Stomach smooth muscle (tissue), 2 donors: ENCODE data around the gene CCDC178.

Experiments used
- H3K27ac ChIP-seq: one replicate; pipeline ENCODE4 v1.7.0; 2013; ENCODE audit warnings: mild to moderate bottlenecking, low read length, inconsistent platforms
- H3K27me3 ChIP-seq, 2 donors: one replicate each; pipeline ENCODE4 v1.7.0; 2013; ENCODE audit warnings: low read length in 2 of 2; ENCODE audit not compliant: insufficient read depth in 2 of 2, control insufficient read depth in 1 of 2
- H3K36me3 ChIP-seq, 2 donors: one replicate each; pipeline ENCODE4 v1.7.0; 2013; ENCODE audit warnings: low read length in 2 of 2; ENCODE audit not compliant: control insufficient read depth in 2 of 2, insufficient read depth in 2 of 2
- H3K4me1 ChIP-seq: one replicate; pipeline ENCODE4 v1.7.0; 2013; ENCODE audit warnings: low read length; ENCODE audit not compliant: control insufficient read depth, insufficient read depth
- H3K4me3 ChIP-seq, 2 donors: one replicate each; pipeline ENCODE4 v1.7.0; 2013; ENCODE audit warnings: low read length in 2 of 2
- H3K9ac ChIP-seq, 2 donors: one replicate each; pipeline ENCODE4 v1.7.0; 2013; ENCODE audit warnings: low read length in 2 of 2, mild to moderate bottlenecking in 1 of 2
- H3K9me3 ChIP-seq, 2 donors: one replicate each; pipeline ENCODE4 v1.7.0; 2013; ENCODE audit warnings: low read length in 2 of 2; ENCODE audit not compliant: control insufficient read depth in 2 of 2
- donor health status: healthy.
- donor health status: Pancreatic carcinoma.

CCDC178 gene

GRCh38 chr18:33291539-33291938, 149.0 kb downstream of the CCDC178 start:
- no peaks in the 10 kb centered on the region for H3K36me3 ChIP-seq
- H3K9ac ChIP-seq = no peak overlapping the region
- H3K4me3 ChIP-seq = no peak overlapping the region
- H3K4me1 ChIP-seq = no peaks in the 10 kb centered on the region
- H3K9me3 ChIP-seq = no peaks in the 10 kb centered on the region
- H3K27ac ChIP-seq = no peak overlapping the region
- no peaks in the 10 kb centered on the region for H3K27me3 ChIP-seq

DNA sequence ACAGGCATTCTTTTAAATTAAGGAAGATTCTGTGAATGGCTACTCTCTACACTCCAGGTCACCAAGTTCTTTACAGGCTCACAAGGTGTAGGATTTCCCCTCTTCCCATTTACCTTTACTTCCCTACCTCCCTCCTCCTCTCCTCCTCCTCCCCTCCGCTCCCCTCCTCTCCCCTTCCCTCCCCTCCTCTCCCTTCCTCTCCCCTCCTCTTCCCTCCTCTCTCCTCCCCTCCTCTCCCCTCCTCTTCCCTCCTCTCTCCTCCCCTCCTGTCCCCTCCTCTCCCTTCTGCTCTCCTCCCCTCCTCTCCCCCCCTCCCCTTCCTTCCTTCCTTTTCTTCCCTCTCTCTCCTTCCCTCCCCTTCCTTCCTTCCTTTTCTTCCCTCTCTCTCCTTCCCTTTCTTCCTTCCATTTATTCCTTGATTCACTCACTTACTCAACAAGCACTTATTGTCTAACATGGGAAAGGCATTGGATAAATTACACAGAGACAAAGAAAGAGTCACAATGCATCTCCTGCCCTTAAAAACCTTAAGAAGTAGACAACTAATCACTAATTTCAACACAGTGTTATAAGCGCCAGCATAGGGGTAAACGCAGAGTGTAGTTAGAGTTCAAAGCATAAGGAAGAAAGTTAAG, 152.3 kb downstream of the CCDC178 start:
- Histone ChIP-seq H3K4me3 (no peak overlapping the region), H3K4me1 (no peaks in the 10 kb centered on the region), H3K9ac (no peak overlapping the region), H3K36me3 (no peaks in the 10 kb centered on the region), H3K27me3 (no peaks in the 10 kb centered on the region), H3K9me3 (no peaks in the 10 kb centered on the region), H3K27ac (no peak overlapping the region)

GRCh38 chr18:33282709-33283333, 157.7 kb downstream of the CCDC178 start:
- Histone ChIP-seq H3K9me3 (no peaks in the 10 kb centered on the region), H3K36me3 (no peaks in the 10 kb centered on the region), H3K27me3 (no peaks in the 10 kb centered on the region), H3K4me1 (no peaks in the 10 kb centered on the region), H3K4me3 (no peak overlapping the region), H3K9ac (no peak overlapping the region), H3K27ac (no peak overlapping the region)

- Histone ChIP-seq H3K9me3 (no peaks in the 10 kb centered on the region), H3K27ac (no peak overlapping the region), H3K9ac (no peak overlapping the region), H3K27me3 (no peaks in the 10 kb centered on the region), H3K4me3 (no peak overlapping the region), H3K36me3 (no peaks in the 10 kb centered on the region), H3K4me1 (no peaks in the 10 kb centered on the region)
Measured at GRCh38 chr18:33282142-33282541, 158.4 kb downstream of the CCDC178 start.

GRCh38 chr18:33277431-33277830, 163.1 kb downstream of the CCDC178 start:
- Histone ChIP-seq H3K4me3 (no peak overlapping the region), H3K27me3 (no peaks in the 10 kb centered on the region), H3K9me3 (no peaks in the 10 kb centered on the region), H3K27ac (no peak overlapping the region), H3K4me1 (no peaks in the 10 kb centered on the region), H3K9ac (no peak overlapping the region), H3K36me3 (no peaks in the 10 kb centered on the region)

DNA sequence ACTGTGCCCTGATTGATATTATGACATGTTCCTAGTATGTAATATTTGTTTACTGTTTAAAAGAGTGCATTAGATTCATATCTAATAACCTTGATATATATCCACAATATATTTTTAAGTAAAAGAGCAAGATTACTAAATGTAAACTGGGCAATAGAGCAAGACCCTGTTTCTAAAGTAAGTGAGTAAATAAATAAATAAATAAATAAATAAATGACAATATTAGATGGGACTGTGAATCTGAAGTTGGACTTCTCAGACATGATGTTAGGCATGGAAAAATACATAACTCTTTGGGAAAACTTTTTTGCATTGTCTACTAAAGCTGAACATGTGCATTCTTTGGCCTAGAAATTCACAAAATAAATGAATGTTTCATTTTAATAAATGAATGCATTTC, 164.7 kb downstream of the CCDC178 start:
- Histone ChIP-seq H3K9ac (no peak overlapping the region), H3K27ac (no peak overlapping the region), H3K36me3 (no peaks in the 10 kb centered on the region), H3K4me3 (no peak overlapping the region), H3K9me3 (no peaks in the 10 kb centered on the region), H3K4me1 (no peaks in the 10 kb centered on the region), H3K27me3 (no peaks in the 10 kb centered on the region)

GRCh38 chr18:33270297-33270696, 170.2 kb downstream of the CCDC178 start:
- no peak overlapping the region for H3K9ac ChIP-seq
- no peak overlapping the region for H3K4me3 ChIP-seq
- H3K27me3 ChIP-seq = no peaks in the 10 kb centered on the region
- H3K36me3 ChIP-seq = no peaks in the 10 kb centered on the region
- no peak overlapping the region for H3K27ac ChIP-seq
- no peaks in the 10 kb centered on the region for H3K9me3 ChIP-seq
- H3K4me1 ChIP-seq = no peaks in the 10 kb centered on the region

GRCh38 chr18:33269223-33269622, 171.3 kb downstream of the CCDC178 start:
- no peaks in the 10 kb centered on the region for H3K36me3 ChIP-seq
- no peak overlapping the region for H3K9ac ChIP-seq
- H3K27me3 ChIP-seq = no peaks in the 10 kb centered on the region

DNA sequence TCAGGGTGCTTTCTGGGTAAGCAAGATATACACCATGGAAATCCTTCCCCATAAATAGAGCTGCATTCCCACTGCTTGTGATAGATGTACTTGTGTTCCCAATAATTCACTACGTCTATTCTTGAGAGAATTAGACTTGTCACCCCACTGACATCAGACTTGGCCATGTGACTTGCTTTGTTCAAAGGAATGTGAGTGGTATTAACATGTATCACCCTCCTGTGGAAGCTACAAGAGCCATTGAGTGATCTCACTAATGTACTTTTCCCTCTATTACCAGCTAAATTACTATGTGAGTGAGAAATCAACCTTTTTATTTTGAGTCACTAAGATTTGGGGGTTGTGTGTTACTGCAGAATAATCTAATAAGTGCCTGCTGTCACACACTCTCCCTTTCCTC, 176.0 kb downstream of the CCDC178 start:
- H3K36me3 ChIP-seq = no peaks in the 10 kb centered on the region
- no peak overlapping the region for H3K27ac ChIP-seq
- H3K27me3 ChIP-seq = no peaks in the 10 kb centered on the region
- H3K9ac ChIP-seq = no peak overlapping the region
- H3K4me1 ChIP-seq = no peaks in the 10 kb centered on the region
- H3K9me3 ChIP-seq = no peaks in the 10 kb centered on the region
- no peak overlapping the region for H3K4me3 ChIP-seq

More at GRCh38 chr18:33269223-33269622, 171.3 kb downstream of the CCDC178 start:
- Histone ChIP-seq H3K4me3 (no peak overlapping the region), H3K4me1 (no peaks in the 10 kb centered on the region), H3K27ac (no peak overlapping the region), H3K9me3 (no peaks in the 10 kb centered on the region)

GRCh38 chr18:33239298-33239697, 201.2 kb downstream of the CCDC178 start:
- Histone ChIP-seq H3K27ac (no peak overlapping the region), H3K4me3 (no peak overlapping the region), H3K36me3 (no peaks in the 10 kb centered on the region), H3K27me3 (no peaks in the 10 kb centered on the region), H3K9me3 (peaks cover 0 to 4% of the 10 kb centered on the region in 2 donors), H3K4me1 (no peaks in the 10 kb centered on the region), H3K9ac (no peak overlapping the region)

- Histone ChIP-seq H3K9me3 (no peaks in the 10 kb centered on the region), H3K9ac (no peak overlapping the region), H3K27ac (no peak overlapping the region), H3K4me1 (no peaks in the 10 kb centered on the region), H3K4me3 (no peak overlapping the region), H3K27me3 (no peaks in the 10 kb centered on the region), H3K36me3 (no peaks in the 10 kb centered on the region)
Measured at GRCh38 chr18:33232318-33232626, 208.2 kb downstream of the CCDC178 start.
